ENCODE data around the gene DDI2. TPM values are rescaled to one million over a fixed set of nuclear protein-coding genes. Genes with fewer than 3 reads are reported as not detected.

The DDI2 gene
- total and polyA plus RNA-seq, 4 experiments from 2014 or later: 1.0 to 47.6 (median 25.7) TPM

DNA sequence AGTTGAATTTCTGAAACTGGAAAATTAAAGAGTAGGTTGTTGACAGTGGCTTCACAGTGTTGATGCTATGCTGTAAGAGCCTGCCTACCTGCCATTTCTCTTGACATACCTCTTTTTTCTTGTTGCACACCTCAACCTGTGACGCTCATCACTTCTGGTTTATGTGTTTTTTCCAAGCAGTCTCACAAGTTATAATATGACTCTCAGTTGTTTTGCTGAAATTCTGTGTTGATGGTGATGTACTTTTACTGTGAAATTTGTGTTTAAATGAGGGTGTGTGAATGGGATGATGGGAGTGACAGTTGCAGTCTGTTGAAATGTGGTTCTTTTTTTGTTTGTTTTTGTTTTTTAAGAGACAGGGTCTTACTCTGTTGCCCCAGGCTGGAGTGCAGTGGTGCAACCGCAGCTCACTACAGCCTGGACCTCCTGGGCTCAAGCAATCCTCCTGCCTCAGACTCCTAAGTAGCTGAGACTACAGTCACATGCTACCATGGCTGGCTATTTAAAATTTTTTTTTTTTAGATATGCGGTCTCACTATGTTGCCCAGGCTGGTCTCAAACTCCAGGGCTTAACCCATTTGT is 7.0 kb downstream of the DDI2 start:
- POLR2A ChIA-PET (ENCODE audit: partially characterized antibody): no interaction called here
- Mint-ChIP-seq H3K4me1 (peaks cover 37 to 70% (median 56%) of the 10 kb centered on the region in 4 donors), H3K4me3 (no peak overlapping the region)

DNA sequence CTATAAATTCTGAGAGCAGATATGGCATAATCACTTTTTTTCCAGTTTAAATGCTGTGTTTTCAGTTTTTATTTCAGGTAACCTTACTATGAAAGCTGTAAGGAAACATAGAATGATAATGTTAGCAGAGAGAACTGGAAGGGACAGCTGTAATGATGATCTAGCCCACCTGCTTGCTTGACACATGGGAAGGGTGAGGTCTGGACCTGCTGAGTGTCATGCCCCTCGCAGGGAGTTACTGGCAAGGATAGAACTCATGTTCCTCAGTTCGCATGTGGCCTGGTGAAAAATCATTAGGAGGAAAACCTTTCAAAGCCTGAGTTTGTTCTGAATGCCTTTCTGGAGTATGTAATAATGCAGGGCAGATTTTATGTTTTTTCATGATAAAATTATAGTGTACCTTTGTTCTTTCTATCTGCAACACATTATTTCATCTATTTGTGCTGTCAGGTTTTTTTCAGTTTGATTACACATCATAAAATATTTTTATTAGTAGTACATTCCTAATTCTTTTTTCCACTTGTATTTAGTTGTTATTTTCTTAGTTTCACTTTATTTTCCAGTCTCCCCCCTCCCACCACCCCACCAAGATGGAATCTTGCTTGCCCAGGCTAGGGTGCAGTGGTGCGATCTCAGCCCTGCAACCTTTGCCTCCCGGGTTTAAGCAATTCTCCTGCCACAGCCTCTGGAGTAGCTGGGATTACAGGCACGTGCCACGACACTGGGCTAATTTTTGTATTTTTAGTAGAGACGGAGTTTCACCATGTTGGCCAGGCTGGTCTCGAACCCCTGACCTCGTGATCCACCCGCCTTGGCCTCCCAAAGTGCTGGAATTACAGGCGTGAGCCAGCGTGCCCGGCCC is 8.0 kb downstream of the DDI2 start:
- H3K27me3 ChIP-seq (ENCODE audit: insufficient read depth, low read length): no peaks in the 10 kb centered on the region
- POLR2A ChIA-PET (ENCODE audit: partially characterized antibody): no interaction called here
- H3K27ac ChIP-seq (ENCODE audit: low read depth, low read length): no peak overlapping the region
- peaks cover 21% of the 10 kb centered on the region for H3K36me3 ChIP-seq (ENCODE audit: insufficient read depth, low read length)
- DNase-seq: no peak
- no peak overlapping the region for H3K4me3 Mint-ChIP-seq
- peaks cover 55% of the 10 kb centered on the region for H3K4me1 ChIP-seq (ENCODE audit: insufficient read depth, low read length)
- peaks cover 33 to 37% of the 10 kb centered on the region in 2 donors for H3K36me3 Mint-ChIP-seq
- intact Hi-C loops (cut with micrococcal nuclease): no loop called here
- H3K9me3 Mint-ChIP-seq: no peaks in the 10 kb centered on the region
- no peaks in the 10 kb centered on the region for H3K27me3 Mint-ChIP-seq
- peaks cover 33 to 60% (median 48%) of the 10 kb centered on the region in 4 donors for H3K4me1 Mint-ChIP-seq
- H3K4me3 ChIP-seq (ENCODE audit: low read length in 2 of 2): no peak overlapping the region
- CTCF ChIA-PET (ENCODE audit: partially characterized antibody): no interaction called here
- H3K9me3 ChIP-seq (ENCODE audit: control insufficient read depth in 1 of 2, low read length in 2 of 2): no peaks in the 10 kb centered on the region
- peak overlapping the region in 6 of 7 donors; percentile 5 to 67 (median 26) for H3K27ac Mint-ChIP-seq

More for the DNA sequence above, 7.0 kb downstream of the DDI2 start:
- Histone ChIP-seq H3K36me3 (ENCODE audit: insufficient read depth, low read length) (peaks cover 21% of the 10 kb centered on the region), H3K27ac (ENCODE audit: low read depth, low read length) (no peak overlapping the region), H3K9me3 (ENCODE audit: control insufficient read depth in 1 of 2, low read length in 2 of 2) (no peaks in the 10 kb centered on the region), H3K4me3 (ENCODE audit: low read length in 2 of 2) (no peak overlapping the region), H3K4me1 (ENCODE audit: insufficient read depth, low read length) (peaks cover 66% of the 10 kb centered on the region), H3K27me3 (ENCODE audit: insufficient read depth, low read length) (no peaks in the 10 kb centered on the region)
- CTCF ChIA-PET (ENCODE audit: partially characterized antibody): no interaction called here
- DNase-seq: no peak
- Mint-ChIP-seq H3K27ac (peak overlapping the region in 3 of 7 donors; percentile 11 to 74 (median 14)), H3K27me3 (no peaks in the 10 kb centered on the region), H3K9me3 (no peaks in the 10 kb centered on the region), H3K36me3 (peaks cover 27 to 33% of the 10 kb centered on the region in 2 donors)
- intact Hi-C loops (cut with micrococcal nuclease): no loop called here

DNA sequence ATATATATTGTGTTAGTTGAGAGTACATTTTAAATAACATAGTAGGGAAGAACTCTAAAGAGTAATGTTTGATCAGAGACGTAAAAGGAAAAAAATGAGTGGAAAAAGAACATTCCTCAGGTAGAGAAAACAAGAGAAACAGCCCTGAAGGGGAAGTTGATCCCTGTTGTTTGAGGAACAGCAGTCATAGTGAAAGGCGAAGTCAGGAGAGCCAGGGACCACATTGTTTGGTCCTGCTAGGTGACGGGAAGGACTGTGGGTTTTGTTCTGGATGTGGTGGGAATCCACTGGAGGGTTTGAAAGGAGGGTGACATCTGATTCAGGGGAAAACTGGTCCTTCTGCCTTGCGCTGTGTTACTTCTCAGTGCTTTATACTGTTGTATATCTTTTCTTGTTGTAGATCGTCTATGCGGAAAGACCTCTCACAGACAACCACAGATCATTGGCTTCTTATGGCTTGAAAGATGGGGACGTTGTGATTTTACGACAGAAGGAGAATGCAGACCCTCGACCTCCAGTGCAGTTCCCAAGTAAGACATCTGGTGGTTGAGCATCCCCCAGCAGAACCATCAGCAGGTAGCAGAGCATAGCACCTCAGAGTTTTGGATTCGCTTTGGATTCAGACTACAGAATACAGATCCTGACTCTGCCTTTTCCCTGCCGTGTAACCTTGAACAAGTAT is 9.2 kb downstream of the DDI2 start:
- H3K4me1 ChIP-seq (ENCODE audit: insufficient read depth, low read length): peaks cover 44% of the 10 kb centered on the region

DNA sequence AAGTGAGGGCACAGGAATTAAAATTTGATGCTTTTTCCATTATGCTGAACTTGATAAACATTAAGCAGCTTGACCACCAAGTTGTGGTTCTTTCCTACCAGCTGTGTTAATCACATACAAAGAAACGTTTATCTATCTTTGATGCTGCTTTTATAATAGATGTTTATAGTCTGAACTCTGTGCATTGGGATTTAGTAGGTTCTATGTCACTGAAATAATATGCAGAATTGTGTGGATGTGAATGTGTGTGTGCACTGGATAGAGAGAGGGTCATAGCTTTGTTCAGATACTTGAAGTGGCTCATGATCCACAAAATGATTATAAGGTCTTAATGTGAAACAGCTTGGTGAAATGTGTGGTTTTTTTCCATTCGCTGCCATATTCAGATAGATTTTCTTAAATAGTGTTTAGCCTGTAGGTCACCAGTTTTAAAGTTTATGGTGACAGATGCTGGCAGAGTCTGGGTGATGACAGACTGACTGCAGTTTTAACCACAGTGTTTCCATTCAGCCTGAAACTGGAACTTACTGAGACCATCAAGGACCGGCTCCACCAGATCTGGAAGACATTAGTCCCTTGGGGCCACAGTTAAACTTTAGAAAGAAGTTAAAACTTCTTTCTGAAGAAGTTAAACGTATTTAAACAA is 10.2 kb downstream of the DDI2 start:
- CTCF ChIA-PET (ENCODE audit: partially characterized antibody): interaction anchor here (0.8 kb wide), 1 partner anchor 10 kb away, joined by 3 read pairs; the partner anchor contains the start of gene DDI2
- no peak for DNase-seq
- Mint-ChIP-seq H3K4me1 (peaks cover 21 to 40% (median 31%) of the 10 kb centered on the region in 4 donors), H3K27me3 (no peaks in the 10 kb centered on the region), H3K4me3 (no peak overlapping the region), H3K9me3 (no peaks in the 10 kb centered on the region), H3K27ac (peak overlapping the region in 5 of 7 donors; percentile 12 to 23 (median 15)), H3K36me3 (peaks cover 45 to 56% of the 10 kb centered on the region in 2 donors)
- Histone ChIP-seq H3K9me3 (ENCODE audit: control insufficient read depth in 1 of 2, low read length in 2 of 2) (no peaks in the 10 kb centered on the region), H3K27me3 (ENCODE audit: insufficient read depth, low read length) (no peaks in the 10 kb centered on the region), H3K36me3 (ENCODE audit: insufficient read depth, low read length) (peaks cover 21% of the 10 kb centered on the region), H3K4me1 (ENCODE audit: insufficient read depth, low read length) (peaks cover 34% of the 10 kb centered on the region), H3K27ac (ENCODE audit: low read depth, low read length) (no peak overlapping the region), H3K4me3 (ENCODE audit: low read length in 2 of 2) (no peak overlapping the region)
- intact Hi-C loops (cut with micrococcal nuclease): no loop called here
- POLR2A ChIA-PET (ENCODE audit: partially characterized antibody): interaction anchor here (1.6 kb wide), 1 partner anchor 10 kb away, joined by 4 read pairs; the partner anchor contains the start of gene DDI2

More for the DNA sequence above, 9.2 kb downstream of the DDI2 start:
- H3K4me3 Mint-ChIP-seq: peak overlapping the region in 1 of 8 donors; percentile 10
- Histone ChIP-seq H3K27me3 (ENCODE audit: insufficient read depth, low read length) (no peaks in the 10 kb centered on the region), H3K4me3 (ENCODE audit: low read length in 2 of 2) (no peak overlapping the region), H3K27ac (ENCODE audit: low read depth, low read length) (no peak overlapping the region), H3K36me3 (ENCODE audit: insufficient read depth, low read length) (peaks cover 21% of the 10 kb centered on the region), H3K9me3 (ENCODE audit: control insufficient read depth in 1 of 2, low read length in 2 of 2) (no peaks in the 10 kb centered on the region)
- ChIA-PET CTCF (ENCODE audit: partially characterized antibody) (interaction anchor here (0.8 kb wide), 1 partner anchor 9 kb away, joined by 3 read pairs; the partner anchor contains the start of gene DDI2), POLR2A (ENCODE audit: partially characterized antibody) (interaction anchor here (1.6 kb wide), 1 partner anchor 9 kb away, joined by 4 read pairs; the partner anchor contains the start of gene DDI2)
- no peaks in the 10 kb centered on the region for H3K27me3 Mint-ChIP-seq
- intact Hi-C loops (cut with micrococcal nuclease): no loop called here
- peaks cover 42 to 47% of the 10 kb centered on the region in 2 donors for H3K36me3 Mint-ChIP-seq
- peak overlapping the region in 4 of 7 donors; percentile 6 to 48 (median 34) for H3K27ac Mint-ChIP-seq
- H3K4me1 Mint-ChIP-seq: peaks cover 25 to 48% (median 39%) of the 10 kb centered on the region in 4 donors
- H3K9me3 Mint-ChIP-seq: no peaks in the 10 kb centered on the region
- DNase-seq: no peak

DNA sequence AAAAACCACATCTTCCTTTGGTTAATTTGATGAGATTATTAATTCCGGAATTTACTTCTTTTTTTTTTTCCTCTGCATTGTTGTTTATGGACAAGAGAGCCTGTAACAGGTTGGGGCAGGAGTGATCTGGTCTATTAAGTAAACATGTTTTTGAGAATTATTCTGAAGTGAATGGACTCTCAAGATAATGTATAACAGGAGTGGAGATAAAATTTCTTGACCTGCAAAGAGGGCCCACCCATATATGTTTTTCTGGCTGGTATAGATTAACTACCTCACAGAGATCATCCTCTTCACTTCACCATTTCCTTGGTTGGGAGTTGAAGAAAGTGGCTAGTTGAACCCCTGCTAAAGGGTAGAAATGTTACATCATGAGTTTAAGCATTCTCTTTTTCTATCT is 10.7 kb downstream of the DDI2 start:
- peak overlapping the region in 3 of 7 donors; percentile 14 to 25 (median 15) for H3K27ac Mint-ChIP-seq
- peaks cover 45 to 60% of the 10 kb centered on the region in 2 donors for H3K36me3 Mint-ChIP-seq

DNA sequence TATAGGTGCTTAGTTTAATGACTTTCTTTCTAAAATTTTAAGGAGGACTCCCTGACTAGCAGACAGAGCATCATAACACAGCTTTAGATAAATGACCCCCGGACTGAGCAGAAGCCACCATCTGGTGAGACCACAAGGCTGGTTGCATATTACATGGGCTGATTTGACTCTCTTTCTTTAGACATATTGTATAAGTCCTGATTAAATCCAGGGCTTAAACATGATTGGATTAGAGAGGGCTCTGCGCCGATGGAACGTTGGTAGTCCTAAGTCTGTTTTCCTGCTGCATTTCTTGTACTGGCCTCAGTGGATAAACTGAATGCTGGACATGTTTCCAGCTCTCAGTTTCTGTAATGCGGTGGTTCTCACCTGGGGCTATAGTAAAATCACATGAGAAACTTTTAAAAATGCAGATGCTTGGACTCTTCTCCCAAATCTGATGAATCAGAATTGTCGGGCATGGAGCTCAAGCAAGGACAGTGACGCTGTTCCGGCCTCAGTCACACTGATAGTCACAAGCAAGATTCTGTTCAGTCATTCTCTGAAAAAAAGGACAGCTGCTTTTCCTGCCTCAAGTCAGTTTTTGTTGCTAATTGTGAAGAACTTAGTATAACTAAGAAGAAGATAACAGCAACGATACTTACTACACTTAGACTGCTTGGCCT is 16.6 kb downstream of the DDI2 start:
- H3K27me3 Mint-ChIP-seq: no peaks in the 10 kb centered on the region
- no peaks in the 10 kb centered on the region for H3K9me3 Mint-ChIP-seq
- Histone ChIP-seq H3K27ac (ENCODE audit: low read depth, low read length) (no peak overlapping the region), H3K36me3 (ENCODE audit: insufficient read depth, low read length) (peaks cover 55% of the 10 kb centered on the region), H3K27me3 (ENCODE audit: insufficient read depth, low read length) (no peaks in the 10 kb centered on the region), H3K9me3 (ENCODE audit: control insufficient read depth in 1 of 2, low read length in 2 of 2) (no peaks in the 10 kb centered on the region), H3K4me1 (ENCODE audit: insufficient read depth, low read length) (no peaks in the 10 kb centered on the region), H3K4me3 (ENCODE audit: low read length in 2 of 2) (no peak overlapping the region)
- ChIA-PET CTCF (ENCODE audit: partially characterized antibody) (no interaction called here), POLR2A (ENCODE audit: partially characterized antibody) (no interaction called here)
- DNase-seq: no peak
- H3K27ac Mint-ChIP-seq: no peak overlapping the region
- intact Hi-C loops (cut with micrococcal nuclease): no loop called here
- peaks cover 58 to 86% of the 10 kb centered on the region in 2 donors for H3K36me3 Mint-ChIP-seq
- no peak overlapping the region for H3K4me3 Mint-ChIP-seq
- H3K4me1 Mint-ChIP-seq: peaks cover 0 to 4% (median 2%) of the 10 kb centered on the region in 4 donors

More for the DNA sequence above, 10.7 kb downstream of the DDI2 start:
- POLR2A ChIA-PET (ENCODE audit: partially characterized antibody): interaction anchor here (1.6 kb wide), 1 partner anchor 10 kb away, joined by 4 read pairs; the partner anchor contains the start of gene DDI2
- H3K4me1 ChIP-seq (ENCODE audit: insufficient read depth, low read length): peaks cover 29% of the 10 kb centered on the region
- peaks cover 23% of the 10 kb centered on the region for H3K36me3 ChIP-seq (ENCODE audit: insufficient read depth, low read length)
- CTCF ChIA-PET (ENCODE audit: partially characterized antibody): no interaction called here
- no peak for DNase-seq
- H3K9me3 Mint-ChIP-seq: no peaks in the 10 kb centered on the region
- no peaks in the 10 kb centered on the region for H3K9me3 ChIP-seq (ENCODE audit: control insufficient read depth in 1 of 2, low read length in 2 of 2)
- no peak overlapping the region for H3K27ac ChIP-seq (ENCODE audit: low read depth, low read length)
- no peak overlapping the region for H3K4me3 ChIP-seq (ENCODE audit: low read length in 2 of 2)
- intact Hi-C loops (cut with micrococcal nuclease): no loop called here
- H3K4me3 Mint-ChIP-seq: no peak overlapping the region
- H3K27me3 Mint-ChIP-seq: no peaks in the 10 kb centered on the region
- no peaks in the 10 kb centered on the region for H3K27me3 ChIP-seq (ENCODE audit: insufficient read depth, low read length)
- peaks cover 17 to 35% (median 26%) of the 10 kb centered on the region in 4 donors for H3K4me1 Mint-ChIP-seq

All from CD4-positive, alpha-beta memory T cell (primary cell).